Ovary (tissue), 9 donors: Measurements from ENCODE around the gene CALML5. TPM values are rescaled to one million over a fixed set of nuclear protein-coding genes. Genes with fewer than 3 reads are reported as not detected.

Experiments
- DNase-seq, 5 donors: peaks; one replicate each; pipeline ENCODE4 v3.0.0-alpha.2; 2019 to 2020
- H3K27ac ChIP-seq, 2 donors: fragments of 200-600 bp; one replicate each; pipeline versions ENCODE4 v1.5.1 to v1.8.0; 2019 to 2022
- H3K27me3 ChIP-seq: fragments of 200-600 bp; one replicate; pipeline ENCODE4 v1.8.0; 2022
- H3K36me3 ChIP-seq: fragments of 200-600 bp; sonication (generic); one replicate; pipeline ENCODE4 v1.5.1; 2019
- H3K4me1 ChIP-seq: one replicate; pipeline ENCODE4 v1.8.1; 2013; ENCODE audit warnings: mild to moderate bottlenecking, moderate library complexity; ENCODE audit not compliant: insufficient read depth
- H3K4me3 ChIP-seq: fragments of 200-600 bp; sonication (generic); one replicate; pipeline ENCODE4 v1.5.1; 2017
- H3K9me3 ChIP-seq, 2 donors: fragments of 200-600 bp in 1 of 2; sonication (generic) in 1 of 2; one replicate each; pipeline versions ENCODE4 v1.5.1 to v1.8.1; 2013 to 2019; ENCODE audit warnings: mild to moderate bottlenecking in 1 of 2, moderate library complexity in 1 of 2
- CTCF ChIP-seq, 3 donors: fragments of 450-650 bp in 2 of 3; fragments of 200-600 bp in 1 of 3; IDR thresholded peaks; one replicate each; pipeline versions ENCODE4 v1.5.1 to v1.8.0; 2016 to 2022; ENCODE audit warnings: antibody characterized with exemption in 3 of 3, mild to moderate bottlenecking in 1 of 3
- EP300 ChIP-seq: sonication (generic); formaldehyde crosslinking; IDR thresholded peaks from one replicate; pipeline ENCODE4 v1.6.1; 2017; ENCODE audit warnings: antibody characterized with exemption
- POLR2A ChIP-seq: fragments of 450-650 bp; IDR thresholded peaks from one replicate; pipeline ENCODE4 v1.6.1; 2017; ENCODE audit warnings: antibody characterized with exemption, mild to moderate bottlenecking, moderate library complexity
- WGBS, 3 donors: extraction: QIAGEN DNeasy Blood & Tissue Kit in 1 of 3; methylation state at CpG; one replicate each; pipeline versions ENCODE4 v1.1.5 to v1.1.7; 2013 to 2017; 5-methylcytosine and 5-hydroxymethylcytosine counted together
- intact Hi-C, 4 donors: fragments of 100-400 bp; cut with DNase I; formaldehyde crosslinking; loops; one replicate each; pipeline versions ENCODE4 v1.11.0 to v1.15.1; 2022 to 2023
- polyA plus RNA-seq, 2 donors: library from polyadenylated mRNA; stranded (reverse); fragments of 200-250 nt in 1 of 2; fragments of 350-450 nt in 1 of 2; fragmentation: Illumina TruSeq in 1 of 2; extraction: RNeasy Lipid Tissue Mini Kit (QIAGEN cat#74804) in 1 of 2; gene quantifications; one replicate each; pipeline ENCODE4 v1.2.3, GENCODE V29; 2013 to 2014
- total RNA-seq, 7 donors: library from RNA; depleted of rRNA in 2 of 7; stranded (reverse); fragments of >200 nt in 2 of 7; fragmentation: NEBNext Ultra II Directional in 3 of 7; extraction: Animal tissue kit (Norgen Biotek cat#: 25700) in 3 of 7; gene quantifications; one replicate each; pipeline versions ENCODE4 v1.1.0 to v1.2.4, GENCODE V29; 2016 to 2023
- donor health status: DM: no; HTN: no; CAD: no; lungs with moderate emphysema.
- donor health status: DM: no; HTN: no; CAD: no.
- donor health status: Bipolar disorder and iron deficiency.
- donor health status: DM: yes; HTN: yes; CAD: no.
- donor health status: DM: no; HTN: no; CAD: no.
- donor health status: DM: yes; HTN: yes; CAD: no.

The CALML5 gene
- total and polyA plus RNA-seq, 9 donors, result 1.7 TPM; not detected in 8

- H3K36me3 ChIP-seq, result no peaks in the 10 kb centered on the region
- WGBS, 3 donors, result 90 to 100% (median 100%) methylated on average over 1 of the region's 1 CpG
- intact Hi-C loops, result loop anchor here in 1 of 4 donors (10.0 kb wide), 1 partner anchor 86 kb away; no protein-coding TSS in a partner anchor
Observed at GRCh38 chr10:5458425-5458824, 40.9 kb downstream of the CALML5 start.

GRCh38 chr10:5457741-5458140 lies 41.6 kb downstream of the CALML5 start:
- TF ChIP-seq EP300 (no peak), CTCF (IDR thresholded peaks at IDR 0.05) (no peak), POLR2A (no peak)
- Histone ChIP-seq H3K36me3 (no peaks in the 10 kb centered on the region), H3K27ac (no peak overlapping the region), H3K27me3 (no peaks in the 10 kb centered on the region), H3K4me1 (peaks cover 4% of the 10 kb centered on the region), H3K9me3 (no peaks in the 10 kb centered on the region), H3K4me3 (no peak overlapping the region)
- 76 to 83% (median 80%) methylated on average over 3 of the region's 3 CpGs for WGBS, 3 donors
- no peak for DNase-seq
- intact Hi-C loops, result loop anchor here in 1 of 4 donors (10.0 kb wide), 1 partner anchor 87 kb away; no protein-coding TSS in a partner anchor

More at GRCh38 chr10:5458425-5458824, 40.9 kb downstream of the CALML5 start:
- Histone ChIP-seq H3K27ac (no peak overlapping the region), H3K4me1 (peaks cover 4% of the 10 kb centered on the region), H3K4me3 (no peak overlapping the region), H3K27me3 (no peaks in the 10 kb centered on the region), H3K9me3 (no peaks in the 10 kb centered on the region)
- no peak for DNase-seq
- no peak for TF ChIP-seq EP300
- no peak for TF ChIP-seq CTCF (IDR thresholded peaks at IDR 0.05)
- no peak for TF ChIP-seq POLR2A

- no peaks in the 10 kb centered on the region for H3K9me3 ChIP-seq
- no peak for TF ChIP-seq EP300
- TF ChIP-seq POLR2A, result no peak
- TF ChIP-seq CTCF (IDR thresholded peaks at IDR 0.05), result no peak
- no peak overlapping the region for H3K27ac ChIP-seq
- no peaks in the 10 kb centered on the region for H3K36me3 ChIP-seq
- H3K4me3 ChIP-seq, result no peak overlapping the region
- DNase-seq, result no peak
- no peaks in the 10 kb centered on the region for H3K27me3 ChIP-seq
- 88 to 92% (median 89%) methylated on average over 12 of the region's 12 CpGs for WGBS, 3 donors
- intact Hi-C loops, result loop anchor here in 1 of 4 donors (10.0 kb wide), 1 partner anchor 88 kb away; no protein-coding TSS in a partner anchor
- no peaks in the 10 kb centered on the region for H3K4me1 ChIP-seq
Observed at GRCh38 chr10:5456563-5456962, 42.8 kb downstream of the CALML5 start.

DNA sequence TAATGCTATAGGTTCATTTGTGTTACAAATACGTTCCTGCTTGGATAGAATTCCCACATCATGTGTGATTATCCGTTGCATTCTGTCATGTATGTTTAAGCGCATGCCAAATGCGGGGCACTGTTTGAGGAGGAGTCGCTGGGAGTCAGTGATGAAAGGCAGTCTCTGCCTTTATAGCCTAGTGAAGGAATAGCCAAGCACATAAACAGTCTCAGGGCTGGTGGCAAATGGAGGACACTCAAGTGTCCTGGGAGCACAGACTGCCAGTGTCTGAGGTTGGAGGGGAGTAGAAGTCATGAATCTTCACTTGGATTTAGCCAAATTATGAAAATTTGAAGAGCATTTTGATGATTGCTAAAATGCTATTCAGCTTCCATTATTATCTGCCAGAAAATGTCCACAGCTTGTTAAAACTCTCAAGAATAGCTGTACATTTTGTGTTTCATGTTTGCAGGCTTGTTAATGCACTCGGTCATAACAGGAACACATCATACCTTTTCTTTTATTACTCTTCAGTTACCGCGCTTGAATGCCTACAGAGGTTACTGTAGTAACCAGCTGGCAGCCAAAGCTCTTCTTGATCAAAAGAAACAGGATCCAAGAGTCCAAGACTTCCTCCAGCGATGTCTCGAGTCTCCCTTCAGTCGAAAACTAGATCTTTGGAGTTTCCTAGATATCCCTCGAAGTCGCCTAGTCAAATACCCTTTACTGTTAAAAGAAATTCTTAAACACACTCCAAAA lies 45.5 kb downstream of the CALML5 start:
- intact Hi-C loops, result loop anchor here in 1 of 4 donors (10.0 kb wide), 1 partner anchor 91 kb away; no protein-coding TSS in a partner anchor
- H3K4me1 ChIP-seq, result no peaks in the 10 kb centered on the region
- no peak overlapping the region for H3K27ac ChIP-seq
- H3K27me3 ChIP-seq, result no peaks in the 10 kb centered on the region
- 85 to 92% (median 87%) methylated on average over 13 of the region's 13 CpGs for WGBS, 3 donors
- DNase-seq, result no peak
- H3K4me3 ChIP-seq, result no peak overlapping the region
- H3K9me3 ChIP-seq, result no peaks in the 10 kb centered on the region
- H3K36me3 ChIP-seq, result no peaks in the 10 kb centered on the region
- no peak for TF ChIP-seq POLR2A
- no peak for TF ChIP-seq EP300
- TF ChIP-seq CTCF (IDR thresholded peaks at IDR 0.05), result no peak
